Right lobe of liver (tissue), 4 donors: ENCODE data around the gene NAV2.

ENCODE experiments used
- CTCF ChIP-seq, 4 donors: fragments of 200-600 bp in 3 of 4; fragments of 450-650 bp in 1 of 4; IDR thresholded peaks; one replicate each; pipeline versions ENCODE4 v1.5.1 to v1.8.0; 2016 to 2022; ENCODE audit warnings: antibody characterized with exemption in 4 of 4, mild to moderate bottlenecking in 2 of 4
- POLR2A ChIP-seq: fragments of 450-650 bp; IDR thresholded peaks from one replicate; pipeline ENCODE4 v1.6.1; 2017; ENCODE audit warnings: antibody characterized with exemption, mild to moderate bottlenecking
- donor health status: DM: no; HTN: no; CAD: no.
- donor health status: DM: no; HTN: no; CAD: no.
- donor health status: DM: no; HTN: yes; CAD: no.

GRCh38 chr11:19953909-19954308, 241.3 kb downstream of the NAV2 start:
- TF ChIP-seq CTCF (IDR thresholded peaks at IDR 0.05), result peak; percentile 41 to 69 (median 56)
- no peak for TF ChIP-seq POLR2A
